ENCODE data around the gene OR4D9. TPM values are rescaled to one million over a fixed set of nuclear protein-coding genes. Genes with fewer than 3 reads are reported as not detected.
"Not testable (repeated sequence)": the region's sequence is repeated elsewhere in the genome, so short reads cannot be mapped to it uniquely, and the experiment has no call there.

Gene OR4D9
- total RNA-seq, 1 donor from 2014 or later: not detected

- no peak overlapping the region for H3K27ac Mint-ChIP-seq
- H3K4me1 Mint-ChIP-seq: peaks cover 5% of the 10 kb centered on the region
- ATAC-seq (ENCODE audit: low read depth): no peak
- CTCF ChIA-PET: no interaction called here
- POLR2A ChIA-PET: no interaction called here
- TF ChIP-seq, protein P1, sequence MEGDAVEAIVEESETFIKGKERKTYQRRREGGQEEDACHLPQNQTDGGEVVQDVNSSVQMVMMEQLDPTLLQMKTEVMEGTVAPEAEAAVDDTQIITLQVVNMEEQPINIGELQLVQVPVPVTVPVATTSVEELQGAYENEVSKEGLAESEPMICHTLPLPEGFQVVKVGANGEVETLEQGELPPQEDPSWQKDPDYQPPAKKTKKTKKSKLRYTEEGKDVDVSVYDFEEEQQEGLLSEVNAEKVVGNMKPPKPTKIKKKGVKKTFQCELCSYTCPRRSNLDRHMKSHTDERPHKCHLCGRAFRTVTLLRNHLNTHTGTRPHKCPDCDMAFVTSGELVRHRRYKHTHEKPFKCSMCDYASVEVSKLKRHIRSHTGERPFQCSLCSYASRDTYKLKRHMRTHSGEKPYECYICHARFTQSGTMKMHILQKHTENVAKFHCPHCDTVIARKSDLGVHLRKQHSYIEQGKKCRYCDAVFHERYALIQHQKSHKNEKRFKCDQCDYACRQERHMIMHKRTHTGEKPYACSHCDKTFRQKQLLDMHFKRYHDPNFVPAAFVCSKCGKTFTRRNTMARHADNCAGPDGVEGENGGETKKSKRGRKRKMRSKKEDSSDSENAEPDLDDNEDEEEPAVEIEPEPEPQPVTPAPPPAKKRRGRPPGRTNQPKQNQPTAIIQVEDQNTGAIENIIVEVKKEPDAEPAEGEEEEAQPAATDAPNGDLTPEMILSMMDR (IDR thresholded peaks at IDR 0.05): no peak
- H3K9me3 Mint-ChIP-seq: no peaks in the 10 kb centered on the region
- no peaks in the 10 kb centered on the region for H3K27me3 Mint-ChIP-seq
- no peaks in the 10 kb centered on the region for H3K36me3 Mint-ChIP-seq (ENCODE audit: low read depth)
- intact Hi-C loops (cut with micrococcal nuclease): no loop called here
- H3K4me3 Mint-ChIP-seq: no peak overlapping the region
- no peak for DNase-seq
Observed at GRCh38 chr11:59544869-59545178, 33.5 kb downstream of the OR4D9 start.

DNA sequence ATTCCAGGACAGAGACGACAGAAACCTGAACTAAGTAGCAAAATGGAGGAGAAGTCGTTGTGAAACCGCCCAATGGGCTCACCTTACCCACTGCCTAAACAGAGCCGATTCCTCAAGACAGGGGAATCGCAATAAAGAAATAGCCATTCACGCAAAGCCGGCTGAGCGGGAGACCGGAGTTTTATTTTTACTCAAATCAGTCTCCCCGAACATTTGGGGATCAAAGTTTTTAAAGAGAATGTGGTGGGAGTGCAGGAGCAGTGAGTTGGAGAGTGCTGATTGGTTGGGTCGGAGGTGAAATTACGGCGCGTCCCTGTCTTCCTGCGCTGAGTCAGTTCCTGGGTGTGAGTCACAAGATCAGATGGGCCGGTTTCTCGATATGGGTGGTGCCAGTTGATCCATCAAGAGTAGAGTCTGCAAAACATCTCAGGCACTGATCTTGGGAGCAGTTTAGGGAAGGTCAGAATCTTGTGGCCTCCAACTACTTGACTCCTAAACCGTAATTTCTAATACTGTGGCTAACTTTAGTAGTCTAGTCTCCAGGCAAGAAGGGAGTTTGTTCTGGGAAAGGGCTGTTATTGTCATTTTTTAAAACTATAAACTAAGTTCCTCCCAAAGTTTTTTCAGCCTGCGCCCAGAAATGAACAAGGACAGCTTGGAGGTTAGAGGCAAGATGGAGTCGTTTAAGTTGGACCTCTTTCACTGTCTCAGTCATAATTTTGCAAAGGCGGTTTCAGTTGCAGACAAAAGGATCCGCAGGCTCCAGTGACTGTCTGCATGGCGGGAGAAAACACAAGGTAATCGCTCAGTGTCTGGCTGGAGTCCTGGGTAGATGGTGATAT, 34.1 kb downstream of the OR4D9 start:
- DNase-seq (no peak), ATAC-seq (ENCODE audit: low read depth) (no peak)
- TF ChIP-seq, protein P1 (IDR thresholded peaks at IDR 0.05): no peak
- Mint-ChIP-seq H3K4me3 (no peak overlapping the region), H3K27me3 (no peaks in the 10 kb centered on the region), H3K36me3 (ENCODE audit: low read depth) (peaks cover under 1% of the 10 kb centered on the region), H3K4me1 (peaks cover 7% of the 10 kb centered on the region), H3K27ac (no peak overlapping the region), H3K9me3 (no peaks in the 10 kb centered on the region)
- intact Hi-C loops (cut with micrococcal nuclease): no loop called here
- CTCF ChIA-PET: no interaction called here
- POLR2A ChIA-PET: no interaction called here

- H3K36me3 Mint-ChIP-seq (ENCODE audit: low read depth); CTCF ChIA-PET; H3K9me3 Mint-ChIP-seq; ATAC-seq (ENCODE audit: low read depth); DNase-seq; H3K27ac Mint-ChIP-seq; H3K27me3 Mint-ChIP-seq; H3K4me3 Mint-ChIP-seq; intact Hi-C loops (cut with micrococcal nuclease): not testable (repeated sequence)
- H3K4me1 Mint-ChIP-seq: peaks cover 23% of the 10 kb centered on the region
- POLR2A ChIA-PET: interaction anchor here (0.7 kb wide), 1 partner anchor 18 kb away, joined by 3 read pairs; no protein-coding TSS in a partner anchor
Observed at GRCh38 chr11:59547605-59548308, 36.4 kb downstream of the OR4D9 start.

DNA sequence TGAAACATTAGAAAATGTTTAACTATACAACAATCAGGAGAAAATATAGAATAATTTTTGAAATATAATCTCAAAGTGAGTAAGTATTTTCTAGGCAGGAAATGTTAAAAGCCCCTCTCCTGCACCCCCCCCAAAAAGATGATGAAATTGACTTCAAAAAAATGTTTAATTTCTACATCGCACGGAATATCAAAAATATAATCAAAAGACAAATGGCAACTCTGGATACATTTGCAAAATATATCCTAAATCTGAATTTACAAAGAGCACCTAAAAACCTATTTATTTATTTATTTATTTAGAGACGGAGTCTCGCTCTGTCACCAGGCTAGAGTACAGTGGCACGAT, 36.9 kb downstream of the OR4D9 start:
- no peaks in the 10 kb centered on the region for H3K9me3 Mint-ChIP-seq
- TF ChIP-seq, protein P1 (IDR thresholded peaks at IDR 0.05): no peak
- no peak for ATAC-seq (ENCODE audit: low read depth)
- H3K4me3 Mint-ChIP-seq: no peak overlapping the region
- ChIA-PET CTCF (no interaction called here), POLR2A (interaction anchor here (0.8 kb wide), 1 partner anchor 20 kb away, joined by 3 read pairs; no protein-coding TSS in a partner anchor)
- peaks cover 25% of the 10 kb centered on the region for H3K4me1 Mint-ChIP-seq
- no peaks in the 10 kb centered on the region for H3K27me3 Mint-ChIP-seq
- H3K27ac Mint-ChIP-seq: no peak overlapping the region
- H3K36me3 Mint-ChIP-seq (ENCODE audit: low read depth): peaks cover 9% of the 10 kb centered on the region
- intact Hi-C loops (cut with micrococcal nuclease): no loop called here
- no peak for DNase-seq

DNA sequence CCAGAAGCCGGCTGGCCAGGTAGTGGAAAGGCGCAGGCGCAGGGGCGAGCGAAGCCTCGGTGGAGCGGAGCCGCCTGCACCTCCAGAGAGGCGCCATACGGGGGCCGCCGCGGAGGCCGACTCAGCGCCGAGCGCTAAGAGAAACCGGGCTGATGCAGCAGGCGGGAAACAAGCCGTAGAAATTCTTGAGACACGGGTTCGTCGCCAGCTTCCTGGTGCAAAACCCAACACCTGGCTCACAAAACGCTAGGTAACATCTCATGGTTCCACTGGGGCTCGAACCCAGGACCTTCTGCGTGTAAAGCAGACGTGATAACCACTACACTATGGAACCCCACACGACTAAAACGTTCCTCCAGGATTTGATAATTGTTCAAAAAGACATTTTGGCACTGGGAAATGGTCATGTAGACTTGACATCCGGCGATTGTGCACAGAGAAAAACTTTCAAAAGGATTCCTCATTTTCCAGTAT, 39.1 kb downstream of the OR4D9 start:
- POLR2A ChIA-PET: interaction anchor here (1.6 to 3.1 kb wide), 4 partner anchors 10 to 119 kb away, joined by 9 to 19 read pairs (median 16); partner anchors contain the start of genes OSBP and PATL1
- CTCF ChIA-PET: interaction anchor here (0.7 kb wide), 1 partner anchor 13 kb away, joined by 3 read pairs; no protein-coding TSS in a partner anchor

More for the DNA sequence above, 39.1 kb downstream of the OR4D9 start:
- ATAC-seq (ENCODE audit: low read depth) (peak; percentile 91), DNase-seq (peak; percentile 75)
- Mint-ChIP-seq H3K27me3 (no peaks in the 10 kb centered on the region), H3K27ac (peak overlapping the region; percentile 94), H3K4me3 (peak overlapping the region; percentile 87), H3K36me3 (ENCODE audit: low read depth) (peaks cover 9% of the 10 kb centered on the region), H3K9me3 (no peaks in the 10 kb centered on the region), H3K4me1 (peaks cover 31% of the 10 kb centered on the region)
- intact Hi-C loops (cut with micrococcal nuclease): loop anchor here (1.0 to 10.0 kb wide), 7 partner anchors 13 to 1886 kb away; partner anchors contain the start of genes DTX4, LPXN, MRPL16 and OSBP
- TF ChIP-seq, protein P1 (IDR thresholded peaks at IDR 0.05): peak; percentile 43

Data from activated B cell treated with CpG ODN at 0.5 μM for 24 hours (primary cell).